Ramos (cell line): ENCODE data around the gene UBTD1.

ENCODE experiments used
- in situ Hi-C: fragments of 300-500 bp; cut with MboI; formaldehyde crosslinking; loops from one replicate; pipeline ENCODE4 v1.14.3; 2022; ENCODE audit warnings: low sequenced_read_pairs; ENCODE audit not compliant: unreplicated experiment

UBTD1 gene

GRCh38 chr10:97578171-97578844 lies 79.6 kb downstream of the UBTD1 start:
- in situ Hi-C loops, result no loop called here

GRCh38 chr10:97580421-97581367 lies 82.0 kb downstream of the UBTD1 start:
- in situ Hi-C loops, result no loop called here

GRCh38 chr10:97582169-97582568 lies 83.4 kb downstream of the UBTD1 start:
- in situ Hi-C loops, result no loop called here

GRCh38 chr10:97583476-97583875 lies 84.8 kb downstream of the UBTD1 start:
- in situ Hi-C loops, result no loop called here

GRCh38 chr10:97584060-97584797 lies 85.5 kb downstream of the UBTD1 start, which contains the start of gene HOGA1:
TSS of gene HOGA1 (plus strand) at chr10:97584389. CDS start at chr10:97584704, 315 bp downstream.
- in situ Hi-C loops, result no loop called here

GRCh38 chr10:97584798-97585438 lies 86.2 kb downstream of the UBTD1 start:
- in situ Hi-C loops, result no loop called here

- in situ Hi-C loops, result no loop called here
Measured at GRCh38 chr10:97585439-97585811, 86.7 kb downstream of the UBTD1 start.

- in situ Hi-C loops, result no loop called here
Measured at GRCh38 chr10:97587183-97587582, 88.5 kb downstream of the UBTD1 start.

- in situ Hi-C loops, result no loop called here
Measured at GRCh38 chr10:97589479-97589878, 90.8 kb downstream of the UBTD1 start, which contains the start of gene C10orf62. TSS of gene C10orf62 (plus strand) at chr10:97589721. CDS start at chr10:97589898, 177 bp downstream.

GRCh38 chr10:97590082-97590747 lies 91.5 kb downstream of the UBTD1 start:
- in situ Hi-C loops, result no loop called here

- in situ Hi-C loops, result no loop called here
Measured at GRCh38 chr10:97590748-97591495, 92.2 kb downstream of the UBTD1 start.

GRCh38 chr10:97593421-97593820 lies 94.7 kb downstream of the UBTD1 start:
- in situ Hi-C loops, result no loop called here

- in situ Hi-C loops, result no loop called here
Measured at GRCh38 chr10:97596101-97597082, 97.7 kb downstream of the UBTD1 start.

- in situ Hi-C loops, result no loop called here
Measured at GRCh38 chr10:97597778-97598177, 99.1 kb downstream of the UBTD1 start.

- in situ Hi-C loops, result no loop called here
Measured at GRCh38 chr10:97598407-97599271, 99.9 kb downstream of the UBTD1 start.

GRCh38 chr10:97599272-97599619 lies 100.5 kb downstream of the UBTD1 start:
- in situ Hi-C loops, result no loop called here

GRCh38 chr10:97600616-97601015 lies 101.9 kb downstream of the UBTD1 start:
- in situ Hi-C loops, result no loop called here
